Measurements from ENCODE around the gene TRPC4. TPM values are rescaled to one million over a fixed set of nuclear protein-coding genes. Genes with fewer than 3 reads are reported as not detected.

Gene TRPC4
- total RNA-seq, 1 donor from 2014 or later, result 3.0 TPM

GRCh38 chr13:37632294-37632693 lies 237.3 kb downstream of the TRPC4 start:
- DNase-seq (ENCODE audit: low spot score), result no peak
- no peaks in the 10 kb centered on the region for H3K4me1 Mint-ChIP-seq (ENCODE audit: low read depth)
- no peaks in the 10 kb centered on the region for H3K27me3 Mint-ChIP-seq (ENCODE audit: low read depth)
- H3K36me3 Mint-ChIP-seq (ENCODE audit: low read depth), result peaks cover 3% of the 10 kb centered on the region
- no peak overlapping the region for H3K4me3 Mint-ChIP-seq (ENCODE audit: unreplicated experiment)
- TF ChIP-seq, protein P1, sequence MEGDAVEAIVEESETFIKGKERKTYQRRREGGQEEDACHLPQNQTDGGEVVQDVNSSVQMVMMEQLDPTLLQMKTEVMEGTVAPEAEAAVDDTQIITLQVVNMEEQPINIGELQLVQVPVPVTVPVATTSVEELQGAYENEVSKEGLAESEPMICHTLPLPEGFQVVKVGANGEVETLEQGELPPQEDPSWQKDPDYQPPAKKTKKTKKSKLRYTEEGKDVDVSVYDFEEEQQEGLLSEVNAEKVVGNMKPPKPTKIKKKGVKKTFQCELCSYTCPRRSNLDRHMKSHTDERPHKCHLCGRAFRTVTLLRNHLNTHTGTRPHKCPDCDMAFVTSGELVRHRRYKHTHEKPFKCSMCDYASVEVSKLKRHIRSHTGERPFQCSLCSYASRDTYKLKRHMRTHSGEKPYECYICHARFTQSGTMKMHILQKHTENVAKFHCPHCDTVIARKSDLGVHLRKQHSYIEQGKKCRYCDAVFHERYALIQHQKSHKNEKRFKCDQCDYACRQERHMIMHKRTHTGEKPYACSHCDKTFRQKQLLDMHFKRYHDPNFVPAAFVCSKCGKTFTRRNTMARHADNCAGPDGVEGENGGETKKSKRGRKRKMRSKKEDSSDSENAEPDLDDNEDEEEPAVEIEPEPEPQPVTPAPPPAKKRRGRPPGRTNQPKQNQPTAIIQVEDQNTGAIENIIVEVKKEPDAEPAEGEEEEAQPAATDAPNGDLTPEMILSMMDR (IDR thresholded peaks at IDR 0.05), result no peak
- H3K27ac Mint-ChIP-seq (ENCODE audit: unreplicated experiment), result no peak overlapping the region
- peaks cover 8% of the 10 kb centered on the region for H3K9me3 Mint-ChIP-seq (ENCODE audit: low read depth)

- no peaks in the 10 kb centered on the region for H3K27me3 Mint-ChIP-seq (ENCODE audit: low read depth)
- no peak overlapping the region for H3K27ac Mint-ChIP-seq (ENCODE audit: unreplicated experiment)
- peaks cover 3% of the 10 kb centered on the region for H3K36me3 Mint-ChIP-seq (ENCODE audit: low read depth)
- no peak overlapping the region for H3K4me3 Mint-ChIP-seq (ENCODE audit: unreplicated experiment)
- peaks cover 8% of the 10 kb centered on the region for H3K9me3 Mint-ChIP-seq (ENCODE audit: low read depth)
- H3K4me1 Mint-ChIP-seq (ENCODE audit: low read depth), result no peaks in the 10 kb centered on the region
- TF ChIP-seq, protein P1 (IDR thresholded peaks at IDR 0.05), result no peak
- no peak for DNase-seq (ENCODE audit: low spot score)
Measured at GRCh38 chr13:37627428-37627827, 242.1 kb downstream of the TRPC4 start.

- Mint-ChIP-seq H3K4me1 (ENCODE audit: low read depth) (peaks cover 28% of the 10 kb centered on the region), H3K4me3 (ENCODE audit: unreplicated experiment) (no peak overlapping the region), H3K27ac (ENCODE audit: unreplicated experiment) (no peak overlapping the region), H3K9me3 (ENCODE audit: low read depth) (no peaks in the 10 kb centered on the region), H3K27me3 (ENCODE audit: low read depth) (no peaks in the 10 kb centered on the region), H3K36me3 (ENCODE audit: low read depth) (no peaks in the 10 kb centered on the region)
- TF ChIP-seq, protein P1 (IDR thresholded peaks at IDR 0.05), result no peak
- DNase-seq (ENCODE audit: low spot score), result no peak
Measured at GRCh38 chr13:37621811-37622361, 247.7 kb downstream of the TRPC4 start.

DNA sequence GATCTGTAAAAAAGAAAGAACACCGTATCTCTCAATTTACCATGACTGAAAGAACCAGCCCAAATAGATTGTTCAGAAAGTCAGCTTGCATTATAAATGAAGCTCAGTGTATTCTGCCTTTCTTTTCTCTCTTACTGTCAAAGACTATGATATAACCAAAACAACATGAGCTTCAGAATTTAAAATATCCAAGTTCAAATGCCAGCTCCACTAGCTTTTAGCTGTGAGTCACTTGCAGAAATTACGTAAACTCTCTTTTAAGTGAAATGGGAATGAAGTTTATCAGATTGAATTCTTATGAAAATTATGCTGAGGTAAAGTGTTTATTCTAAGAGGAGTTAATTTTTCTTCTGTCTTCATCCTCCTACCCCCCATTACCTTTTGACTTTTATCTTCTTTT lies 251.0 kb downstream of the TRPC4 start:
- Mint-ChIP-seq H3K27me3 (ENCODE audit: low read depth) (no peaks in the 10 kb centered on the region), H3K4me3 (ENCODE audit: unreplicated experiment) (no peak overlapping the region), H3K36me3 (ENCODE audit: low read depth) (no peaks in the 10 kb centered on the region), H3K9me3 (ENCODE audit: low read depth) (no peaks in the 10 kb centered on the region), H3K27ac (ENCODE audit: unreplicated experiment) (peak overlapping the region; percentile 64), H3K4me1 (ENCODE audit: low read depth) (peaks cover 46% of the 10 kb centered on the region)
- TF ChIP-seq, protein P1 (IDR thresholded peaks at IDR 0.05), result no peak
- no peak for DNase-seq (ENCODE audit: low spot score)

DNA sequence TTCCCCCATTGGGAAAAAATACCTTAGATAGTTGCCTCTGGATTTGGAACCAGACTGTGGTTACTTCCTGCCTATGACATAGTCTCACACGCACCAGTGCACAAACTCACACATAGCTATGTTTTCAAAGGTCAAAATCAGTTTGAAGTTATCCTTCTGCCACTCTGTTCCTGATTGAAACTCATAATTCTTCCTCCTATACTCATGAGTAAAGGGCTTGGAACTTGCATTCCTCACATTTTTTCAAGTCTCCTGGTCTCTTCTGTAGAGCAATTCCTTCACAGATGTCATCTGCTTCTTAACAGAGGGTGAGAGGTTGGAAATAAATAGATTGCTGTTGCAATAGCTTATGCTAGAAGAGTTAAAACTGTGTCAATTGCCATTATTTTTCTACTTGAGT lies 252.4 kb downstream of the TRPC4 start:
- no peak for DNase-seq (ENCODE audit: low spot score)
- H3K27ac Mint-ChIP-seq (ENCODE audit: unreplicated experiment), result peak overlapping the region; percentile 82
- no peaks in the 10 kb centered on the region for H3K36me3 Mint-ChIP-seq (ENCODE audit: low read depth)
- H3K27me3 Mint-ChIP-seq (ENCODE audit: low read depth), result no peaks in the 10 kb centered on the region
- H3K4me1 Mint-ChIP-seq (ENCODE audit: low read depth), result peaks cover 52% of the 10 kb centered on the region
- no peak overlapping the region for H3K4me3 Mint-ChIP-seq (ENCODE audit: unreplicated experiment)
- no peaks in the 10 kb centered on the region for H3K9me3 Mint-ChIP-seq (ENCODE audit: low read depth)
- TF ChIP-seq, protein P1 (IDR thresholded peaks at IDR 0.05), result no peak

All from chondrocyte (in vitro differentiated cells).